ENCODE measurements around the gene LMF1. TPM values are rescaled to one million over a fixed set of nuclear protein-coding genes. Genes with fewer than 3 reads are reported as not detected.

The LMF1 gene
- total RNA-seq, 1 donor from 2014 or later, result 26.0 TPM

DNA sequence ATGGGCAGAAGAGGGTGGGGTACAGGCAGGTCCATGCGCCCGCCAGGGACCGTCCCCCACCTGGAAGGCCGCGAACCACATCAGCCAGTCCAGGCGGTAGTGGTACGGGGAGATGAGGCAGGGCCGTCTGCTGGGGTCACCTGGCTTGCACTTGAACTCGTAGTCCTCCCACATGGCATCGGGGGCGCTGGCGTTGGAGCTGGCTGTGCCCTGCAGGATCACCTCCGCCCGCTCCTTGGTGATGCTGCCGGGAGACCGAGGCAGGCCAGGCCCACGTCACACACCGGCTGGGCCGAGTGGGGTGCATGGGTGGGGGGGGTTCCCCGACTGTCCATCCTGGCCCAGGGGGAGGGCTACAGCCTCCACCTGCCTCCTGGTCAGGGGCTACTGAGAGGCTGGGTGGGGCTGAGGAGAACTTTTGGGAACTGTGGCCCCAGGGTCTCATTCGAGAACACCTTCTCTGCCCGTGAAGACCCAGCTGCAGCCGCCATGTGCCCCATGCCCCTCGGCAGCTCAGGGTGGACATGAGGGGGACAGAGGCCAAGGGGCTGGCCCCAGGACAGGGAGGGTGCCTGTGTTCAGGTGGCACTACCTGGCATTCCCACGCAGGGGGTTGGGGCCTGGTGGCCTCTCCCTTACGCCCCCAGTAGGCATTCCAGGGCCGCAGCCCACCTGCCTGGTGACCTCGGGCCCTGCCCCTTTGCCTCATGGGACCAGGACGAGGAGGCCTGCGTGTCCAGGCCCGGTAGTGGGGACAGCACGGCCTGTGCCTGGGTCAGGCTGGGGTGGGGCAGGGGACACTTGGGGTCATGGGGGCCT is 100.8 kb downstream of the LMF1 start:
- Histone ChIP-seq H3K4me3 (no peak overlapping the region), H3K27ac (no peak overlapping the region), H3K9me3 (no peaks in the 10 kb centered on the region), H3K36me3 (peaks cover 0 to 8% of the 10 kb centered on the region in 2 donors), H3K4me1 (no peaks in the 10 kb centered on the region), H3K27me3 (no peaks in the 10 kb centered on the region)
- DNase-seq (ENCODE audit: extremely low spot score in 2 of 2), result no peak
- TF ChIP-seq CTCF (IDR thresholded peaks at IDR 0.05) (no peak), POLR2A (IDR thresholded peaks at IDR 0.05) (no peak), POLR2AphosphoS5 (IDR thresholded peaks at IDR 0.05; ENCODE audit: insufficient read depth in 1 of 2, low read depth in 1 of 2) (no peak)
- intact Hi-C loops (cut with DNase I), result no loop called here

DNA sequence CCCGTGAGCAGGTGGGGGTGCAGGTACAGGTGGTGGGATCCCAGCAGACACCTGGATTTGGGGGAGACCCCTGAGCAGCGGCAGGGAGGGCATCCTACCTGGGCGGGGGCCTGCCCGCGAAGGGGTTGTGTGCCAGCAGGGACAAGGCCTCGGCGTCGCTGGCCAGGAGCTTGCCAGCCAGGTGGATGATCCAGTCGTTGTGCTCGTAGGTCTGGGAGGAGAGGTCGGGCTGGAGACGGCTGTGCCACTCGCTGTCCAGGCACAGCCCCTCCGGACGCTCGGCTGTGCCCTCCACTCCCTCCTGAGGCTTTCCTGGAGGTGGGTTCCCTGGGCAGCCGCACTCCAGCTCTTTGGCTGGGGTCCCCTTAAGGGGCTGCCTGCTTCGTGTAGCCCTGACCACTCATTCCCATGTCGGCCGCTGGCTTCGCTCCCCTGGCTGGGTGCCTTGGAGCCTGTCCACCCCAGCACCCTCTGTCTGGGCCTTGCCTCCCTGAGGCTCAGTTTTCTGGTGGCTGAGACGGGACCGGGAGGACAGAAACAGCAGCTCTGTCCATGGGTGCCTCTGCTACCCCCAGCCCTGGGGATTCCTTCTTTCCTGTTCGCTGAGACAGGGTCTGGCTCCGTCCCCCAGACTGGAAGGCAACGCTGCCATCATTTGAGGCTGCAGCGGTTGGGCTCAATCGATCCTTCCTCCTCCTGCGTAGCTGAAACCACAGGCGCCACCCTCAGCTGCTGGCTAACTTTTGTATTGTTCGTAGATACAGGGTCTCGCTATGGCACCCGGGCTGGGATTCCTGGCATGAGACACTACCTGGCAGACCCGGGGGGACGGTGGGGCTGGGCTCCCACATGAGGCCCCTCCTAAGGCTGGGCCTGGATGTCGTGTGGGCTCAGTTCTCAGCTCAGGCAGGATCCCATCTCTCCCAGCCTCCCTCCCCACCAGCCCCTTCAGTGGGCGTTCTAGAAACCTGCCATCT is 101.7 kb downstream of the LMF1 start:
- H3K4me1 ChIP-seq, result no peaks in the 10 kb centered on the region
- H3K4me3 ChIP-seq, result no peak overlapping the region
- no peaks in the 10 kb centered on the region for H3K27me3 ChIP-seq
- TF ChIP-seq CTCF (IDR thresholded peaks at IDR 0.05) (no peak), POLR2A (IDR thresholded peaks at IDR 0.05) (no peak), POLR2AphosphoS5 (IDR thresholded peaks at IDR 0.05; ENCODE audit: insufficient read depth in 1 of 2, low read depth in 1 of 2) (no peak)
- intact Hi-C loops (cut with DNase I), result no loop called here
- H3K9me3 ChIP-seq, result no peaks in the 10 kb centered on the region
- DNase-seq (ENCODE audit: extremely low spot score in 2 of 2), result no peak
- no peak overlapping the region for H3K27ac ChIP-seq
- peaks cover 0 to 3% of the 10 kb centered on the region in 2 donors for H3K36me3 ChIP-seq

DNA sequence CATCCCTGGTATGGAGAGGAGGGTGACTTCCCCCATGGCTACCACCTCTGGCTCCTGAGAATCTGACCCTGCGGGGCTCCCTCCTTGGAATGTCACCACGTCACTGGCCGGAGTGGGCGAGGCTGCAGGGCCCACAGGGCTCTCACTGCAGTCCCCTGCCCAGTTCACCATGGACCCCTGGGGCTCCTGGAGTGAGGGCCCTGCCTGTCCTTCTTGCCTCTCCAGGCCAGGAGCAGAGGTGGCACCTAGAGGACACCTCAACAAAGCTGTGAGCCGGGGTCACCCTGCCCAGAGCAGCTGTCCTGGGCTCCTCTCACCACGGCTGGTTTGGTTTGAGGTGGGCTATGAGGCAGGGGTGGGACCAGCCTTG is 102.4 kb downstream of the LMF1 start:
- intact Hi-C loops (cut with DNase I), result no loop called here
- Histone ChIP-seq H3K4me1 (no peaks in the 10 kb centered on the region), H3K27ac (no peak overlapping the region), H3K4me3 (no peak overlapping the region), H3K27me3 (no peaks in the 10 kb centered on the region), H3K9me3 (no peaks in the 10 kb centered on the region), H3K36me3 (no peaks in the 10 kb centered on the region)
- DNase-seq (ENCODE audit: extremely low spot score in 2 of 2), result no peak
- TF ChIP-seq CTCF (IDR thresholded peaks at IDR 0.05) (no peak), POLR2AphosphoS5 (IDR thresholded peaks at IDR 0.05; ENCODE audit: insufficient read depth in 1 of 2, low read depth in 1 of 2) (no peak), POLR2A (IDR thresholded peaks at IDR 0.05) (no peak)

GRCh38 chr16:867421-868385 is 103.1 kb downstream of the LMF1 start:
- Histone ChIP-seq H3K36me3 (no peaks in the 10 kb centered on the region), H3K27ac (no peak overlapping the region), H3K27me3 (no peaks in the 10 kb centered on the region), H3K4me1 (no peaks in the 10 kb centered on the region), H3K4me3 (no peak overlapping the region), H3K9me3 (no peaks in the 10 kb centered on the region)
- TF ChIP-seq POLR2A (IDR thresholded peaks at IDR 0.05) (no peak), CTCF (IDR thresholded peaks at IDR 0.05) (no peak), POLR2AphosphoS5 (IDR thresholded peaks at IDR 0.05; ENCODE audit: insufficient read depth in 1 of 2, low read depth in 1 of 2) (no peak)
- no peak for DNase-seq (ENCODE audit: extremely low spot score in 2 of 2)
- intact Hi-C loops (cut with DNase I), result no loop called here

Data from vagina (tissue), 2 donors.